GM19035 (cell line): ENCODE results near the gene GIPC1.
"Not testable (repeated sequence)": the region's sequence is repeated elsewhere in the genome, so short reads cannot be mapped to it uniquely, and the experiment has no call there.

Experiments
- ATAC-seq: cut with Tn5 transposase; IDR thresholded peaks from one replicate; pipeline ENCODE4 v1.9.1; 2021; ENCODE audit not compliant: unreplicated experiment

Gene GIPC1

DNA sequence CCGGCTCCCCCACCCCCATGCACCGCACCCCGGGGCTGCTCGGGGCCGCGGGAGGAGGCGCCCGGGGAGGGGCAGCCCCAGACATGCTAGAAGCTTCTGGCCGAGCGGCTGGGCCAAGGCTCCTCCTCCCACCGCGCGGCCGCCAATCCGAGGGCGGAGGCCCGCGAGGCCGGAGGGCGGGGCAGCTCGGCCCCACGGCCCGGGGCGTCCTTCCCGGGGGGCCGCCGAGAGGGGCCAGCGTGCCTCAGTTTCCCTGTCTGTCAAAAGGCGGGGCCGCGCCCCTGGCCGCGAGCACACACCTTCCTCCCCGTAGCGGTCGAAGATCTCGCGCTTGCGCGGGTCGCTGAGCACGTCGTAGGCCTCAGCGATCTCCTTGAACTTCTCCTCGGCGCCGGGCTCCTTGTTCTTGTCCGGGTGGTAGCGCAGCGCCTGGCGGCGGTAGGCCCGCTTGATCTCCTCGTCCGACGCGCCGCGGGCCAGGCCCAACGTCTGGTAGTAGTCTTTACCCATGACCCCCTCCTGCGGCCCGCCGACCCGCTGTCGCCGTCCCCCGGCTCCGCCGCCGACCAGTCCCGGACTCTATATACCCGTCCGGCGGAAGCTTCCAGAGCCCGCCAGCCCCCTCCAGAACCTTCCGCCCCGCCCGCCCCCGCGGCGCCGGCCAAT is 22.0 kb upstream of the GIPC1 start, which contains the start of gene DNAJB1:
DNAJB1 (minus strand) TSS at position 558 of the 666 bp plus-strand sequence; CDS start at position 510, 48 bp downstream.
- ATAC-seq: peak; percentile 69

- ATAC-seq: no peak
Observed at GRCh38 chr19:14517446-14517839, 21.5 kb upstream of the GIPC1 start.

DNA sequence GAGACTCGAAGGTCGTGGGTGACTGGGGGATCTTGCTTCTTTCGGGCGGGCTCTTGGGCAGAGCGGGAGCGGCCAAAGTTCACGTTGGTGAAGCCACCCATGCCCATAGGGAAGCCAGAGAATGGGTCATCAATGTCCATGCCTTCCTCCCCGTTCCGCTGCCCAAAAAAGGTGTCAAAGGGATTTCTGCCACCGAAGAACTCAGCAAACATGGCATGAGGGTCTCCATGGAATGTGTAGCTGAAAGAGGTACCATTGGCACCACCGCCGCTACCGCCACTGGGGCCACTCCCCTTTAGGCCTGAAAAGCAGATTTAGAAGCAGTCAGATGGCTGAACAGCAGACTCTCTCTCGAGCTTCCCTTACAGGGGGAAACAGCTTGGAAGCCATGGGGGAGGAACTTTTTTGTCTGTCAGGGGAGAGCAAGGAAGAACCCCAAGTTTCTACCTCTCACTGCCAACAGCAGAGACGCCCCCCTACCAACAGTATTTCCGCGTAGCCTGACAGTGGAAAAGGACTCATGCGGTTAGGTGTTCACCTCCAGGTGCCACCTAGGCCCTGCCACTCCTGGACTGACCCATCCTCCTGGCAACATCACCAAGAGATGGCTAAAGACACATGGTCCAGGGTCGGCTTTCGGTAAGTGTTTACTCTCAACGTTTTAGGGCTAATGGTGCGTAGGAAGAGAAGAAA is 21.0 kb upstream of the GIPC1 start:
- ATAC-seq: no peak

DNA sequence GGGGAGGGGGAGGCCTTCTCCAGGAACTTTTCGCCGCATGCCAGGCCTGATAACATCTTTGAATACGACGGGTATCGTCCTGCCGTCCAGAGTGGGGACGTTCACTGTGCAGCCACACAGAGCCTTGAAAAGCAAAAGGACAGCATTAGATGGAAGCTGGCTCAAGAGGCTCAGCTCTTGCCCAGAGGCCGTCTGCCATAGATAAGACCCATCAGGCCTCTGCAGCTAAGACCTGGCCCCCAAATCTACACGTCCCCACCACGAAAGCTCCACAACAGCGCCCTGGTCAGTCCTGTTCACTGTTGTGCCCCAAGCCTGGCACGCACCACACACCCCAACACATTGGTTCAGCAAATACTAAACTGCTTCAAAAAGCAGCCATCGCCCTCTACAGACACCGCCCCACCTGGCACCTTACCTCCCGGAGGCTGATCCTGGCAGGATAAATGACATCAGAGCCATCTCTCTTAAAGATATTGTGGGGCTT is 20.2 kb upstream of the GIPC1 start:
- ATAC-seq: no peak

DNA sequence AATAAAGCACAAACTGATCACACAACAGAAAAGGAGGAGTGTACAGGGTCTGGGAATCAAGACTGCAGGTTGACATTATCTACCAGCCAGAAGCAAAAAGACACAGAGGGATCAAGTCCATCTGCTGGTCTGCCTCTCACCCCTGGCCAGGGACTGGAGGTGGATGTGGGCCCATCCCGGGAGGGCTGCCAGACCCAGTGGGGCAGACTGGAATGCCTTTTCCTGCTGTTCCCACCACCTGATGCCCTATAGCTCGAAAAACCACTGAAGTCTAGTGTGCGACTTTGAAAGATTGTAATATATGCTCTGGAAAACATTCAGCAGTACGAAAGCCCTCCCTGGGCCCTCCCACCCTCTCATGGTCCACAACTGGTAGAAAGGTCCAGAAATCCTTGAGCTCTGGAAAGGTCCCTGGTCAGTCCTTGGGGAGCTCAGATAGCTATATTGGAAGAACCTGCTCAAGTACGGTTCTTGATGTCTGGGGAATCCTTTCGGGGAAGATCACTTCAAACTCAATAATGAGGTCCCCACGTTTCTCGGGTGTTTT is 19.6 kb upstream of the GIPC1 start:
- ATAC-seq: no peak

DNA sequence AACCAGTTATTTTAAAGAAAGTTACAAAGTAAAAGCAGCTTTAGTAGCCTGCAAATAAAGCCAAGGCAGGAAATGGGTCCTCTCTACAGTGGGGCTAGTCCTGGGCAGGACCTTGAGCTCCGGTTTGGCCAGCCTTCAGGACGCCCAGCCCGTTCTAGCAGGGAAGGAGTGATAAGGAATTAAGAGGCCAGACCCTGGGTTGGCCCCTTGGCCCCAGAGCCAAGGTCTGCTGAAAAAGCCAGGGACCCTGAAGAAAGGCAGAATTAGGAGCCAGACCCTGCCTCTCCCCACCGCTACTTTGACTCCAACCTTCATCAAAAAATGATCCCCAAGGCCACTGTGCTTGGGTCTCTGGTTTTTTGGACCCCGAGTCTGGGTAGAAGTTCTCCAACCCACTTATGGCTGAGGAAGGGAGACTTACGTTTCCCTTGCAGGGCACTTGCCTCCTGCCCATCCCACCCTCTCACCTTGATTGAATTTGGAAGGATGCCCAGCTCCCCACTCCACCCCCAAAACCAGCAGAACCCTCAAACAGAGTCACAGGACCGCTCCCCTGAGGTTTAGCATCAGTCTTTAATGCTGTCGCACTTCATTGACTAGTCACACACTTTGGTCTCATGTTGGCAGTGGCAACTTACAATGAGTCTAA is 18.4 kb upstream of the GIPC1 start:
- ATAC-seq: no peak

- ATAC-seq: no peak
Observed at GRCh38 chr19:14512406-14512961, 16.6 kb upstream of the GIPC1 start.

DNA sequence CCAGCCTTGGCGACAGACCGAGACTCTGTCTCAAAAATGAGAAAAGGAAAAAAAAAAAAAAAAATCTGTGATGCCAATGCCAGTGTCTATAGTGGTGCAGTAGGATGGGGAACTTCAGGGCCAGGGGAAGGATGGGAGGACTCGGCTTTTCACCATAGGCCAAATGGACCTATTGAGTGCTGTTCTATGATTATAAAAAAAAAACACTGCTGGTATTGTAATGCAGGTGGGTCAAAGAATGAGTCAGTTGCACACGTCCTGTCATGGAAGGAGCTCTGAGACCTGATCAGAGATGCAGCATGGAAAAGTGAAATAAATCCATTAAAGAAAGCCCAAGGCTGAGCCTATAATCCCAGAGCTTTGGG is 15.3 kb upstream of the GIPC1 start:
- ATAC-seq: no peak

- no peak for ATAC-seq
Observed at GRCh38 chr19:14510311-14511228, 14.6 kb upstream of the GIPC1 start.

DNA sequence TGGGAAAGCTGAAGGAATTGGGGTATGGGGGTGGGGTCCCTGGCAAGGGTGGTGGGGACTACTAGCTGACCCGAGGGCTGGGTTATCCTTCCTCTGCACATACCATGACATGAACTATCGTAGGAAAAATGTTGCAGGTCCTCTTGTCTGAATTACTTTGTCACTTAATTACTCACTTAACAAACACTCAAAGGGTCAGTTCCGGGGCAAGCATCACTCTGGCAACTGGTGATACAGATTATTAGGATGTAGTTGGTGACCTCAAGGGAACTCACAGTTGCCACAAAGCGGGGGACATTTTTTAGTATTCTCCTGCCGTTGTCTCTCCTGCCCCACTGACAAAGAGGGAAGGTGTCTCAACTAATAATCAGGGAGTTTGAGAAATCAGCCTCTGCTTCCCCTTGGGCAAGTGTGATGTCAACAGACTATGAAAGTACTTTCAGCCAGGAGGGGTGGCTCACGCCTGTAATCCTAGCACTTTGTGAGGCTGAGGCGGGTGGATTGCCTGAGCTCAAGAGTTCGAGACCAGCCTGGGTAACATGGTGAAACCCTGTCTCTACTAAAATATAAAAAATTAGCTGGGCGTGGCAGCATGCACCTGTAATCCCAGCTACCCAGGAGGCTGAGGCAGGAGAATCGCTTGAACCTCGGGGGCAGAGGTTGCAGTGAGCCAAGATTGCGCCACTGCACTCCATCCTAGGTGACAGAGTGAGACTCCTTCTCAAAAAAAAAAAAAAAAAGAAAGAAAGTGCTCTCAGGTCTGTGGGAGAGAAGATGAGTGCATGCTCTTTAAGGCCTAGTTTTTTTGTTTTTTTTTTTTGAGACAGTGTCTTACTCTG is 12.0 kb upstream of the GIPC1 start:
- ATAC-seq: no peak

DNA sequence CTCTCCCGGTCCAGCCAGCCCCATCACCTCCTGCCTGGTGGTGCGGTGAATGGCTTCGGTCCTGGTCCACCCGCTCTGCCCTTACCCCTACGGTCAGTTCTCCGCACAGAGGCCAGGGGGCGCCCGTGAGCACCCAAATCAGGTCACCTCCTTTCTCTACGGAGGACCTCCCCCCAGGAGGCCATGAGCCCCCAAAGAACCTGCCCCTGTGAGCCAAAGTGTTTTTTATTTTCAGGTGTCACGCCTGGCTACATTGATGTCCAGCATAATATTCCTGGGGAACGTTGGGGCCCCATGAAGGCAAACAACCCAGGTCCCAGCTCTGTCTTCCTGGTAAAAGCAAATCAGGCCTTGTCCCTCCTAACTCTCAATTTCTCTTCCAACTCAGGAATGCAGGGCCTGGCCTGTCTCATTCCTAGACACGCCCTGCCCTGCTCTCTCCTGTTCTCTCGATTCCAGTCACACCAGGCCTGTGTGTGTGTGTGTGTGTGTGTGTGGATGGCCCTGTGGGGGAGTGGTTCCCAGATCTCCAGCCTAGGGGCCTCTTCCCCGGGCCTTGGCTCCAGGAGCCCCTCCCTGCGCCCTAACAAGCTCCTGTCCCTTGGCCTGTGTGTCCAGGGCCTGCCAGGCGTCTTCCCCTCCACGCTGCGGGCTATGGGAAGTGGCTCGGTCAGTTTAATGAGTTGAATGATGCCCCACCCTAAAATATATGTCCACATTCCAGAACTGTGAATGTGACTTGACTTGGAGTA is 9.7 kb upstream of the GIPC1 start:
- no peak for ATAC-seq

GRCh38 chr19:14504575-14504974 is 8.6 kb upstream of the GIPC1 start:
- ATAC-seq: not testable (repeated sequence)

DNA sequence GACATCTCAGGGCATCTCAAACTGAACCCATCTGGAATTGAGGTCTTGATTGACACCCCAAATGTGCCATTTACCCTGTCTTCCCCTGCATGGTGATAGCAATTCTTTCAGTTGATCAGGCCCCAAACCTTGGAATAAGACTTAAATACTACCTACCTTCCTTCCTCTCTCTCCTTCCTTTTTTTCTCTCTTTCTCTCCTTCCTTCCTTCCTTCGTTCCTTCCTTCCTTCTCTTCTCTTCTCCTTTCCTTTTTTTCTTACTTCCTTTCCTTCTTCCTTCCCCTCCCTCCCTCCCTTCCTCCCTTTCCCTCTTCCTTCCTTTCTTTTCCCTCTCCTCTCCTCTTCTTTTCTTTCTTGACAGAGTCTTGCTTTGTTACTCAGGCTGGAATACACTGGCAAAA is 7.4 kb upstream of the GIPC1 start:
- no peak for ATAC-seq

DNA sequence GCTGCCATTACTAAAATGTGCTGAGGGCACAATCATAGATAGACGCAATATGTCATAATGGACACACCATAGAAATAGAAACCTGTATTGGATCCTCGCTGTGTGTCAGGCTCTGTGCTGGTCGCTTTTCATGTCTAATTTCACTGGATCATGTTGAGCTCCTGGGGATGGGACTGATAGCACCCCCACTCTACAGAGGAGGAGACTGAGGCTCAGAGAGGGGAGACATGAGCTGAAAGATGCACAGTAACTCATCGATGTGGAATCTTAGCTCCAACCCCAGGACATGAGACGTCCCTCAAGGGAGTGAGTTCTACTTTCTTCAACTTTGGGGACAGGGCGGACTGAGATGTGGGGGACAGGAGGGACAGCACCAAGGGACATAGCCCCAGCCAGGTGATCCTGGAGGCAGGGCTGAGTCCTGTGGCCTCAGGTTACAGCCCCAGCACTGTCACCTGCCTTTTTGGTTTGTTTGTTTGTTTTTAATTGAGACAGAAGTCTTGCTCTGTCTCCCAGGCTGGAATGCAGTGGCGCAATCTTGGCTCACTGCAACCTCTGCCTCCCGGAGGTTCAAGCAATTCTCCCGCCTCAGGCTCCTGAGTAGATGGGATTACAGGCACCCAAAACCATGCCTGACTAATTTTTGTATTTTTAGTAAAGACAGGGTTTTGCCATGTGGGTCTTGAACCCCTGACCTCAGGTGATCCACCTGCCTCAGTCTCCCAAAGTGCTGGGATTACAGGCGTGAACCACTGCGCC is 6.6 kb upstream of the GIPC1 start:
- no peak for ATAC-seq

DNA sequence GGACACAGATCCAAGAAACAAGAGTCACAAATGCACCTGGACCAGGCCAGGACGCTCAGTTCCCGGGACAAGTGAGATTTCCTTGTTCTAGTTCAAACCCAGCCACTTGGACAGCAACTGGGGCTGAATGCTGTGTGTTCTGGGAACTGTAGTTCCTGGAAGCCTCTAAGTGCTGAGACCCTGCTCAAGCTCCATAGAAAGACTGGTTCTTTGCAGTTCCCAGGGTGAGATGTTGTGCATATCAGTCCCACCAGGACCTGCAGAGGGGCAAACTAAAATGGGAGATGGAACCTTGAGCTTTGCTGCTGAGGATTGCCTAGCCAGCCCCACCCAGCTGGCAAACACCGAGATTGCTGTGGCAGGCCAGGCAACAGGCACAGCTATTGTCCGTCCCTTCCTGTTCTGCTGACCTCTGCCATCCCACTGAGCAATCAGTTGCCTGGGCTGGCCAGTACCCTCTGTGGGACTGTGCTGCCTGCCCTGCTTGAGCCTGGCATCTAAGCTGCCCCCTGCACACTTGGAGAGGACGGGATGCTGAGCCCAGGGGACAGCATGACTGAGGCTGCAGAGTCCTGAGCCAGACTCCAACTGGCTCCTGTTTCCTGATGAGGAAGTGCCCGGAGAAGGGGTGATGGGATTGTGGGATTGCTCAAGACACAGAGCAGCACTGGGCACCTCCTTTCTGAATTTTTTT is 1.4 kb upstream of the GIPC1 start:
- no peak for ATAC-seq

DNA sequence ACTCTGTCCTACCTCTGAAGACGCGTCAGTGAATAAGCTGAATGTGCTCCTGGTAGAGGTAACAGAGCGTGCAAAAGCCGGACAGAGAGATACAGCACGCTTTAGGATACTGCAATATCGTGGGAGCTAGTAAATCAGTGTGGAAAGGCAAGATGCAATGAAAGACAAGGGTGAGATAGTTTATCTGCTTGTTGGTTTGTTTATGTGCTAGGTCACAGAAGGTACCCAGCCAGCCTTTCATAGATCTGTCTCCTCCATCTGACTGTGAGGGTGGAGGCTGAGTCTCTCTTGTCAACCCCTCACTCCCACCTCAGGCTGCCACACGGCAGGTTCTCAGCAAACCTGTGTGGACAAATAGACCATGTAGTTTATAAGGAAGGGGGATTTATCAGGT is 904 bp upstream of the GIPC1 start:
- ATAC-seq: no peak

- peak; percentile 20 for ATAC-seq
Observed at GRCh38 chr19:14495672-14496028, 277 bp downstream of the GIPC1 start.
